Memory B cell (primary cell): Measurements from ENCODE around the gene ALOX12.

Experiments used
- ATAC-seq: fragments of 150-1000 bp; cut with Tn5 transposase; 2 replicates; pipeline ENCODE4 v1.10.0; 2021; ENCODE audit warnings: low read depth, mild to moderate bottlenecking, moderate library complexity
- DNase-seq, 2 donors: peaks; one replicate each; pipeline ENCODE4 v3.0.0; 2022; ENCODE audit warnings: low spot score in 2 of 2
- H3K27ac Mint-ChIP-seq: one replicate; pipeline ENCODE4 v1.8.0; 2022; ENCODE audit warnings: mild to moderate bottlenecking, moderate library complexity, mixed read lengths
- H3K27me3 Mint-ChIP-seq: one replicate; pipeline ENCODE4 v1.8.0; 2022; ENCODE audit warnings: mixed read lengths
- H3K36me3 Mint-ChIP-seq: one replicate; pipeline ENCODE4 v1.8.0; 2022; ENCODE audit warnings: mild to moderate bottlenecking, mixed read lengths
- H3K4me1 Mint-ChIP-seq: one replicate; pipeline ENCODE4 v1.8.0; 2022; ENCODE audit warnings: mixed read lengths
- H3K4me3 Mint-ChIP-seq: one replicate; pipeline ENCODE4 v1.8.0; 2022; ENCODE audit warnings: mild to moderate bottlenecking, moderate library complexity, mixed read lengths
- H3K9me3 Mint-ChIP-seq: one replicate; pipeline ENCODE4 v1.8.0; 2022; ENCODE audit warnings: mixed read lengths

Gene ALOX12

GRCh38 chr17:7011942-7012254, 16.0 kb downstream of the ALOX12 start:
- DNase-seq (no peak), ATAC-seq (no peak)
- peaks cover 6% of the 10 kb centered on the region for H3K36me3 Mint-ChIP-seq
- H3K27me3 Mint-ChIP-seq: no peaks in the 10 kb centered on the region
- H3K9me3 Mint-ChIP-seq: no peaks in the 10 kb centered on the region
- peak overlapping the region; percentile 99 for H3K27ac Mint-ChIP-seq
- peak overlapping the region; percentile 96 for H3K4me3 Mint-ChIP-seq
- H3K4me1 Mint-ChIP-seq: peaks cover 40% of the 10 kb centered on the region

- H3K27ac Mint-ChIP-seq: peak overlapping the region; percentile 99
- H3K9me3 Mint-ChIP-seq: no peaks in the 10 kb centered on the region
- ATAC-seq: peak; percentile 78
- H3K27me3 Mint-ChIP-seq: no peaks in the 10 kb centered on the region
- H3K4me1 Mint-ChIP-seq: peaks cover 38% of the 10 kb centered on the region
- peak overlapping the region; percentile 96 for H3K4me3 Mint-ChIP-seq
- H3K36me3 Mint-ChIP-seq: peaks cover 11% of the 10 kb centered on the region
- peak; percentile 92 to 96 for DNase-seq
Measured at GRCh38 chr17:7014261-7014994, 18.6 kb downstream of the ALOX12 start.

- peak; percentile 41 for ATAC-seq
- H3K27ac Mint-ChIP-seq: peak overlapping the region; percentile 99
- H3K36me3 Mint-ChIP-seq: peaks cover 9% of the 10 kb centered on the region
- peaks cover 34% of the 10 kb centered on the region for H3K4me1 Mint-ChIP-seq
- no peaks in the 10 kb centered on the region for H3K9me3 Mint-ChIP-seq
- DNase-seq: peak in 1 of 2 donors; percentile 72
- H3K27me3 Mint-ChIP-seq: no peaks in the 10 kb centered on the region
- H3K4me3 Mint-ChIP-seq: peak overlapping the region; percentile 92
Measured at GRCh38 chr17:7014995-7015958, 19.4 kb downstream of the ALOX12 start.

GRCh38 chr17:7016418-7016817, 20.6 kb downstream of the ALOX12 start:
- Mint-ChIP-seq H3K4me3 (peak overlapping the region; percentile 17), H3K27me3 (no peaks in the 10 kb centered on the region), H3K27ac (peak overlapping the region; percentile 99), H3K4me1 (peaks cover 27% of the 10 kb centered on the region), H3K36me3 (peaks cover 8% of the 10 kb centered on the region), H3K9me3 (no peaks in the 10 kb centered on the region)
- no peak for DNase-seq
- ATAC-seq: no peak

- no peaks in the 10 kb centered on the region for H3K9me3 Mint-ChIP-seq
- ATAC-seq (no peak), DNase-seq (no peak)
- H3K27ac Mint-ChIP-seq: peak overlapping the region; percentile 99
- H3K4me3 Mint-ChIP-seq: no peak overlapping the region
- peaks cover 8% of the 10 kb centered on the region for H3K36me3 Mint-ChIP-seq
- peaks cover 32% of the 10 kb centered on the region for H3K4me1 Mint-ChIP-seq
- H3K27me3 Mint-ChIP-seq: no peaks in the 10 kb centered on the region
Measured at GRCh38 chr17:7016886-7017826, 21.3 kb downstream of the ALOX12 start.

GRCh38 chr17:7017827-7018200, 22.0 kb downstream of the ALOX12 start:
- ATAC-seq: no peak
- H3K27me3 Mint-ChIP-seq: no peaks in the 10 kb centered on the region
- H3K4me1 Mint-ChIP-seq: peaks cover 38% of the 10 kb centered on the region
- no peak overlapping the region for H3K4me3 Mint-ChIP-seq
- H3K9me3 Mint-ChIP-seq: no peaks in the 10 kb centered on the region
- peaks cover 8% of the 10 kb centered on the region for H3K36me3 Mint-ChIP-seq
- peak overlapping the region; percentile 60 for H3K27ac Mint-ChIP-seq
- DNase-seq: no peak

GRCh38 chr17:7018331-7018964, 22.6 kb downstream of the ALOX12 start:
- H3K36me3 Mint-ChIP-seq: peaks cover 8% of the 10 kb centered on the region
- H3K27ac Mint-ChIP-seq: no peak overlapping the region
- ATAC-seq (no peak), DNase-seq (no peak)
- no peaks in the 10 kb centered on the region for H3K27me3 Mint-ChIP-seq
- H3K4me3 Mint-ChIP-seq: no peak overlapping the region
- H3K9me3 Mint-ChIP-seq: no peaks in the 10 kb centered on the region
- H3K4me1 Mint-ChIP-seq: peaks cover 41% of the 10 kb centered on the region

GRCh38 chr17:7019367-7019766, 23.5 kb downstream of the ALOX12 start:
- DNase-seq: no peak
- peaks cover 8% of the 10 kb centered on the region for H3K36me3 Mint-ChIP-seq
- no peaks in the 10 kb centered on the region for H3K9me3 Mint-ChIP-seq
- no peaks in the 10 kb centered on the region for H3K27me3 Mint-ChIP-seq
- H3K4me3 Mint-ChIP-seq: no peak overlapping the region
- no peak overlapping the region for H3K27ac Mint-ChIP-seq
- ATAC-seq: no peak
- peaks cover 34% of the 10 kb centered on the region for H3K4me1 Mint-ChIP-seq

GRCh38 chr17:7019839-7020519, 24.1 kb downstream of the ALOX12 start:
- Mint-ChIP-seq H3K9me3 (no peaks in the 10 kb centered on the region), H3K4me3 (no peak overlapping the region), H3K27ac (peak overlapping the region; percentile 95), H3K36me3 (peaks cover 8% of the 10 kb centered on the region), H3K27me3 (no peaks in the 10 kb centered on the region), H3K4me1 (peaks cover 33% of the 10 kb centered on the region)
- ATAC-seq (no peak), DNase-seq (no peak)

- Mint-ChIP-seq H3K4me1 (peaks cover 25% of the 10 kb centered on the region), H3K27me3 (no peaks in the 10 kb centered on the region), H3K36me3 (peaks cover 8% of the 10 kb centered on the region), H3K9me3 (no peaks in the 10 kb centered on the region), H3K27ac (peak overlapping the region; percentile 95), H3K4me3 (no peak overlapping the region)
- ATAC-seq: no peak
- DNase-seq: no peak
Measured at GRCh38 chr17:7020894-7021664, 25.2 kb downstream of the ALOX12 start.

GRCh38 chr17:7021993-7022778, 26.3 kb downstream of the ALOX12 start:
- Mint-ChIP-seq H3K27ac (peak overlapping the region; percentile 95), H3K4me3 (peak overlapping the region; percentile 81), H3K36me3 (peaks cover 3% of the 10 kb centered on the region), H3K27me3 (no peaks in the 10 kb centered on the region), H3K9me3 (no peaks in the 10 kb centered on the region), H3K4me1 (peaks cover 25% of the 10 kb centered on the region)
- DNase-seq (peak; percentile 88 to 93), ATAC-seq (peak; percentile 68)
